Endothelial cell of umbilical vein (primary cell): ENCODE results near the gene MORF4L1.

Experiments
- CTCF ChIP-seq, 2 donors: IDR thresholded peaks; 1 replicate in 1 of 2; 2 replicates in 1 of 2; pipeline ENCODE4 v1.5.1; 2011; ENCODE audit warnings: low read length in 2 of 2, mild to moderate bottlenecking in 2 of 2, moderate library complexity in 2 of 2, control low read depth in 1 of 2, inconsistent platforms in 1 of 2, low read depth in 1 of 2; ENCODE audit not compliant: insufficient read depth in 1 of 2; ENCODE audit errors: extremely low read depth in 1 of 2
- EZH2 ChIP-seq: IDR thresholded peaks from 2 replicates; pipeline ENCODE4 v1.6.1; 2012; ENCODE audit warnings: borderline replicate concordance, low read depth, mild to moderate bottlenecking, moderate library complexity, low read length, inconsistent platforms; ENCODE audit not compliant: severe bottlenecking
- FOS ChIP-seq: IDR thresholded peaks from 2 replicates; pipeline ENCODE4 v1.6.1; 2011; ENCODE audit warnings: mild to moderate bottlenecking, low read length, moderate library complexity, borderline replicate concordance; ENCODE audit not compliant: insufficient read depth
- POLR2A ChIP-seq: IDR thresholded peaks from 2 replicates; pipeline ENCODE4 v1.6.1; 2012; ENCODE audit warnings: low read depth, mild to moderate bottlenecking, control low read depth, low read length
- POLR2AphosphoS5 ChIP-seq: IDR thresholded peaks from 2 replicates; pipeline ENCODE4 v1.6.1; 2012; ENCODE audit warnings: low read depth, mild to moderate bottlenecking, control low read depth, low read length, moderate library complexity; ENCODE audit not compliant: insufficient read depth
- TF ChIP-seq, protein P1 (sequence below): IDR thresholded peaks from 2 replicates; pipeline ENCODE4 v1.6.1; 2011; ENCODE audit not compliant: insufficient read depth, insufficient read length

DNA sequence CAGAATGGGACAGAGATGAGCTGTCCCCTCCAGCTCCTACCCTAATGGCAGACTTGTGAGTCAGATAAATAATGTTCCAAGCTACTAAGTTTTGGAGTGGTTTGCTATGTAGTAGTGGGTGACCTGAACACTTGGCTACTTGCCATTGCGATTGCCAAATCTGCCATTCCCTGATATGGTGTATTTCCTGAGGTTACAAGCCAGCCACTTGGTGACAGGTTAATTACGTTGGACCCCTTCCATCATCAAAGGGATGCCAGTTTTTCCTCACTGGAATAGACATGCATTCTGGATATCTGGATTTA lies 33.6 kb downstream of the MORF4L1 start:
- TF ChIP-seq FOS (no peak), CTCF (IDR thresholded peaks at IDR 0.05; ENCODE audit: extremely low read depth in 1 of 2, insufficient read depth in 1 of 2, low read depth in 1 of 2, low read length in 2 of 2) (no peak), POLR2A (peak; percentile 36), EZH2 (no peak), POLR2AphosphoS5 (peak; percentile 39)
- TF ChIP-seq, protein P1, sequence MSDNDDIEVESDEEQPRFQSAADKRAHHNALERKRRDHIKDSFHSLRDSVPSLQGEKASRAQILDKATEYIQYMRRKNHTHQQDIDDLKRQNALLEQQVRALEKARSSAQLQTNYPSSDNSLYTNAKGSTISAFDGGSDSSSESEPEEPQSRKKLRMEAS, result no peak
